Activated CD4-positive, alpha-beta T cell treated with anti-CD3 and anti-CD28 coated beads for 1 hour (primary cell): ENCODE results near the gene KCTD19.
"Not testable (repeated sequence)": the region's sequence is repeated elsewhere in the genome, so short reads cannot be mapped to it uniquely, and the experiment has no call there.

ENCODE experiments used
- DNase-seq: peaks from one replicate; pipeline ENCODE4 v3.0.0-alpha.2; 2020

KCTD19 gene

GRCh38 chr16:67326472-67327309 lies at the start of gene KCTD19, which contains the start of gene LRRC36:
TSS of gene KCTD19 (minus strand) at chr16:67326741. CDS start at chr16:67326707, 34 bp downstream.
TSS of gene LRRC36 (plus strand) at chr16:67326815. CDS start at chr16:67326863, 48 bp downstream.
- peak; percentile 15 for DNase-seq

GRCh38 chr16:67376012-67376411 lies 49.5 kb upstream of the KCTD19 start:
- not testable (repeated sequence) for DNase-seq

GRCh38 chr16:67372664-67373063 lies 46.1 kb upstream of the KCTD19 start:
- no peak for DNase-seq

DNA sequence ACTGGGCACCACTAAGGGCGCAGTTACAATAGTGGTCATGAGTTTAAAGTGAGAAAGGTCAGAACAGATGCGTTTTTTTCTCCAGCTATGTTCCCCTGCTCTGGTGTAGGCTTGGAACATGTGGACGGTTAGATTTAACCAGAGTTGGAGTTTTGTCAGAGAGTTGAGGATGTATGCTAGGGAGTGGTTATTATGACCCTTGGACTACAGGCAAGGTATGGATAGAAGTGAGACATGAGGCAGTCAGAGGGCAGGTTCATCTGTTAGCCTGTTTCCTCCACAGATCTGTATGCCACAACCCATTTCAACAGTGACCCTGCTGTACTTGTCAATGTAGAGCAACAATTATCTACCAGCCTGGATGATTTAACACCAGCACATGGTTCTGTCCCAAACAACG lies 44.1 kb upstream of the KCTD19 start:
- DNase-seq = no peak

DNA sequence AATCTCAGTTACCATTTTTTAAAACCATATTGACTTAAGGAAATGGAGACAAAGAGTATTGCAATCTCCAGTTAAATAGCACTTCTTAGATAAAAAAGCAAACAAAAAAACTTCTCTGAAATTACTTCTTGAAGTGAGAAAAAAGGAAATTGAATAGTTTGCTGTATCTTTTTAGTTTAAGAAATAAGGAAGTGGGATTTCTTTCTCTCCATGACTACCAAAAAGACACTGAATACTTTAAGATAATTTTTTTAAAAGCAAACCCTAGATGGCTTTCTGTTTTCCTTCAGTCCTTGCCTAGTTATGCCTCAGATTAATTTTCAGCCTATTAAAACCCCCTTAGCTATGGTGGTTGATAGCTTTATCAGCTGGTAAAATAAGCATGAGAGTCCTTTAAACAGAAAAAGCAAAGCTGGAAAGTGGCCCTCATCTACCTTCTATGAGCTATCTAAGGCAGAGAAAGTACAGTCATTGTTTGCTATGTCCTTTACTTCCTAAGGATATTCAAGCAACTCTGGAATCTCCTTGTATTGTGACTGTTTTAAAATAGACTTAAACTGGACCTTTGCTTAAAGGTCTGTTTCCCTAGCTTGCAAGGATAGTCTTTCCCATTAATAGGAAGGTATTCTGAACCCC lies 38.2 kb upstream of the KCTD19 start:
- DNase-seq = no peak

DNA sequence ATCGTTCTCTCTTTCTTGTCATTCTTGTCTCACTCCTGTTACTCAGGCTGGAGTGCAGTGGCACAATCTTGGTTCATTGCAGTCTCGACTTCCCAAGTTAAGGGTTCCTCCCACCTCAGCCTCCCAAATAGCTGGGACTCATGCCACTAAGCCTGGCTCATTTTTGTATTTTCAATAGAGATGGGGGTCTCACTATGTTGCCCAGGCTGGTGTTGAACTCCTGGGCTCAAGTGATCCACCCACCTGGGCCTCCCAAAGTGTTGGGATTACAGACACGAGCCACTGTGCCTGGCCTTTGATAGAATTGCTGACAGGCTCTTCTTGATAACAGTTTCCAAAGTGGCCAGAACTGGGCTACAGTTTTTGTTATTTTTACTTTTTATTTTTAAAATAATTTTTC lies 34.5 kb upstream of the KCTD19 start:
- DNase-seq = no peak

DNA sequence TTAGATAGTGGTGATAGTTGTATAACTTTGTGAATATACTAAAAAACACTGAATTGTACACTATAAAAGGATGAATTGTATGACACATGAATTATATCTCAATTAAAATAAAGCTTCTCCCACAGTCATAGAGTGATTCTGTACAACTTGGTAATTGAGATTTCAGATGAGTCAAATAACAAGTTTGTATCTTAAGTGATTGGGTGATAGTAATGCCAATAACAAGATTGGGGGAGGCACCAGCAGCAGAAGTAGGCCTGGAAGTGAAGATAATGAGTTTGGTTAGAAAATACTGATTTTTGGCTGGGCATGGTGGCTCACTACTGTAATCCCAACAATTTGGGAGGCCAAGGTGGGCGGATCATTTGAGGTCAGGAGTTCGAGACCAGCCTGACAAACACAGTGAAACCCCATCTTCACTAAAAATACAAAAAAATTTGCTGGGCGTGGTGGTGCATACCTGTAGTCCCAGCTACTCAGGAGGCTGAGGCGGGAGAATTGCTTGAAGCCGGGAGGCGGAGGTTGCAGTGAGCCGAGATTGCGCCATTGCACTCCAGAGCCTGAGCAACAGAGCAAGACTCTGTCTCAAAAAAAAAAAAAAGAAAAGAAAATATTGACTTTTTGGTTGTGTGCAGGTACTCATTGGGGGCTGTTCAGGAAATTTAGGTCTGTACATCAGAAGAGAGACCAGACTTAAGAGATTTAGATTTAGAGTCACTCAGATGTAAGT lies 33.2 kb upstream of the KCTD19 start:
- DNase-seq = not testable (repeated sequence)

GRCh38 chr16:67357561-67357960 lies 31.0 kb upstream of the KCTD19 start:
- DNase-seq = no peak

DNA sequence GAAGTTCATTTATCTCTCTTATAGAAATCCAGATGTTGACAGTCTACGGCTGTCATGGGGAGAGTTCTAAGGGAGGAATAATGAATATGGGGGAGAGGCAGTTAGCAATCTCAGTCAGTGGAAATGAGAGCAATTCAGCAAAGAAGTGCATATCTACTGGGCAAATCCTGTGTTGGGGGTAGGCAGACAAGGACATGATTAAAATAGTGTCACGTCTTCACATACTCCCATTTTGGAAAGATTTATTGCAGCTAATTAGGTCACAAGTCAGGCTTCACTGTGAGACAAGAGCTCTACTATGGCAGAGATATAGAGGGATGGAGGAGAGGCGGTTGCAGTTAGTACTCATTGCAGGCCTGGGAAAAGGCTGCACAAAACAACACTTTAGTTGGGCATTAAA lies 29.9 kb upstream of the KCTD19 start:
- DNase-seq = no peak

GRCh38 chr16:67352463-67352862 lies 25.9 kb upstream of the KCTD19 start:
- DNase-seq = not testable (repeated sequence)

DNA sequence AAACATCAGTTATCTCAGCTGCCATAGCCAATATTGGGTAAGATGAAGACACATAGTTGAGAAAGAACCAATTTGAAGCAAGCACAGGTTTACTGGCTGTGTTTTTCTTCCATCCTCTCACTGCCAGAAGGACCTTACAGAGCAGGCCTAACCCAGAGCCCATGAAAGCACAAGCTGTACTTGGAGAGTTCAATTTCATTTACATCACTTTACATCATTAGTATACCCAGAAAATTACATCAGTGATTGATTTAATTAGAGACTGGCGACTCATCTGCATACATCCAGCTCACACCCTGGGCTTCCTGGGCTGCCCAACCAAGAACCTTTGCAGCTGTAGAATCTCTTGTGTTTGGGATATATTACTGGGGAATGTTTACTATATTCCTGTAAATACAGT lies 23.8 kb upstream of the KCTD19 start:
- no peak for DNase-seq

DNA sequence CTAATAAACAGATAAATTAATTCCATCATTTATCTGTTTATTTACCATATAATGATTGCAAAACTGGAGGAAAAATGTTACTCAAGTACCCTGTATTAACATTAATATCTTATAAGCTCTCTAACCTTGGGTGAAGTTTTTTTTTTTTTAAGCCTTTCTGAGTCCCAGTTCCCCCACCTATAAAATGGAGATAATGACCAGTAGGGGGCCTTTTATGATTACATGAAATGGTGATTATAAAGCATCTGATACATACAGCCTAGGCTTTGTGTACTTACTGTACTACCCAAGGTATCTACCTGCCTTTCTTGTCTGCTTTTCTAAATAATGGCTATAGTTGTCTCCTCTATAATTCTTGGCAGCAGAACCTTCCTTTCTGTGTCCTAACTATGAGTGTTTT lies 22.6 kb upstream of the KCTD19 start:
- no peak for DNase-seq

GRCh38 chr16:67346341-67346740 lies 19.8 kb upstream of the KCTD19 start:
- DNase-seq = no peak

GRCh38 chr16:67345401-67345800 lies 18.9 kb upstream of the KCTD19 start:
- no peak for DNase-seq

DNA sequence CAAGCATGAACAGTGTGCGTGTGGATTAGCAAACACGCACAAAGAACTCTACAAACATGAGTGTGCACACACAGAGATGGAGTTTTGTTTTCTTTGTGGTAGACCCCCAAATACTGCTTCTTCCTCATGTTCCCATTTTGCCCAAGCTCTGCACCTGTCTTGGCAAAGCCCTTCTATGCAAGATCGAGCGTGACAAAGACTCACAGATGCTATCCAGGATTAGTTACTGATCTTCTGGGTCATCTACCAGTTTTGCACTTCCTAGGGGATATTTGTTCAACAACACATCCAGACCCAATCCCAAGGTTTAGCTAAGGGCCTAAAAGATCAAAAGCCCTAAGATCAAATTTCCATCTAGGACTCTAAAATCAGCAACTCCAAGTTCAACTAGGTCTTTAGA lies 16.1 kb upstream of the KCTD19 start:
- DNase-seq = no peak

GRCh38 chr16:67341250-67341649 lies 14.7 kb upstream of the KCTD19 start:
- no peak for DNase-seq

- DNase-seq = no peak
Measured at GRCh38 chr16:67339453-67339852, 12.9 kb upstream of the KCTD19 start.

DNA sequence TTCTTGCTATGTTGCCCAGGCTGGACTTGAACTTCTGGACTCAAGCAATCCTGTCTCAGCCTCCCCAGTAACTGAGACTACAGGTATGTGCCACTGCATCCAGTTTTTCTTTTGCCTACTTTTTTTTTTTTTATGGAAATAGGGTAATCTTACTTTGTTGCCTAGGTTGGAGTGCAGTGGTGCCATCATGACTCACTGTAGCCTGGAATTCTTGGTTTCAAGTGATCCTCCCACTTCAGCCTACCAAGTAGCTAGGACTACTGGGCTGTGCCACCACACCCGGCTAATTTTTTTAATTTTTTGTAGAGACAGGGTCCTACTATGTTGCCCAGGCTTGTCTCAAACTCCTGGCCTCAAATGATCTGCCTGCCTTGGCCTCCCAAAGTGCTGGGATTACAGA lies 10.1 kb upstream of the KCTD19 start:
- no peak for DNase-seq

- DNase-seq = no peak
Measured at GRCh38 chr16:67336116-67336515, 9.6 kb upstream of the KCTD19 start.

GRCh38 chr16:67333315-67333714 lies 6.8 kb upstream of the KCTD19 start:
- DNase-seq = no peak

DNA sequence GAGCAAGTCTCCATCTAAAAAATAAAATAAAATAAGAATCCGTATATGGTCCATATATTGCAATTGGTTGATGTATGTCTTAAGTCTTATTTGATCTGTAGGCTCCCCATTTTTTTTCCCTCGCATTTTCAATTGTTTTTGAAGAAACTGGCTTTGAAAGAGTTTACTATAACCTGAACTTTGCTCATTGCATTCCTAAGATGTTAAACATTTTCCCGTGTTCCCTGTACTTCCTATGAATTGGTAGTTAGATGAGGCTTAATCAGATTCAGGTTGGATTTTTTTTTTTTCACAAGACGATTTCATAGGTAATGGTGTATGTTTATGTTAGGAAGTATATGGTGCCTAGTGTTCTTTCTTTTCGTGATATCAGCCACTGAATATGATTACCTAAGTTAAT lies 3.4 kb upstream of the KCTD19 start:
- DNase-seq = no peak

DNA sequence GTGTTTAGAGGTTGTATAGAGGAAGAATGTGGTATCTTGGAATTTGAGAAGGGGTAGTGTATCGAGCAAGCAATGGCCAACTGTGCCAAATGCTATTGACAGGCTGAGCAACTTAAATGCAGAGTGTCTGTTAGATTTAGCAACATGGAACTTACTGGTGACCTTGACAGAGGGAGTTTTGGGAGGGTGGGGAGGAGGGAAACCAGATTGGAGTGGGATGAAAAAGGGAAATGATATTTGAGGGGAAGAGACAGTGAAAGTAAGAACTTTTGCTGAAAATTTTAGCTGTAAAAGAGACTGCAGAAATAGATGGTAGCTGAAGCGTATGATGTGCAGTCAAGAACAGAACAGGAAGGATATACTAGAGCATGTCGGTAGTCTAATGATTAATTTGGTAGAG lies 1.2 kb upstream of the KCTD19 start:
- DNase-seq = no peak

- DNase-seq = no peak
Measured at GRCh38 chr16:67326115-67326471, 448 bp downstream of the KCTD19 start.

- DNase-seq = no peak
Measured at GRCh38 chr16:67317853-67318252, 8.7 kb downstream of the KCTD19 start.
